ENCODE measurements around the gene NUDT4B. TPM values are rescaled to one million over a fixed set of nuclear protein-coding genes. Genes with fewer than 3 reads are reported as not detected.
"Not testable (repeated sequence)": the region's sequence is repeated elsewhere in the genome, so short reads cannot be mapped to it uniquely, and the experiment has no call there.

Gene NUDT4B
- polyA plus RNA-seq, 1 donor (not counting 4 experiments of a cell fraction or from before 2014, with no cell fraction given), result 8.7 TPM

DNA sequence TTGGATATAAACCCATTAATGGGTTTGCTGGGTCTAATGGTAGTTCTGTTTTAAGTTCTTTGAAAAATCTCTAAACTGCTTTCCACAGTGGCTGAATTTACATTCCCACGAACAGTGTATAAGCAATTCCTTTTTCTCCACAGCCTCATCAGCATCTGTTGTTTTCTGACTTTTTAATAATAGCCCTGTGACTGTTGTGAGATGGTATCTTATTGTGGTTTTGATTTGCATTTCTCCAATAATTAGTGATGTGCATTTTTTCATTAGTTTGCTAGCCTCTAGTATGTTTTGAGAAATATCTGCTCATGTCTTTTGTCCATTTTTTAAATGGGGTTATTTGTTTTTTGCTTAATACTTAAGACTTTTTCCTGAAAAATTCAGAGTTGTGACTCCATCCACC, 31.8 kb downstream of the NUDT4B start:
- dilution Hi-C loops (cut with MboI; ENCODE audit: extremely low pct_ligation_motif_present, low sequenced_read_pairs); H3K27me3 ChIP-seq (ENCODE audit: control insufficient read depth, extremely low read depth, insufficient read depth, low read length); DNase-seq (ENCODE audit: low read depth, low spot score); H3K9me3 ChIP-seq (ENCODE audit: control insufficient read depth, low read depth, low read length); H3K4me1 ChIP-seq (ENCODE audit: control insufficient read depth, extremely low read depth, insufficient read depth, low read length); H3K9me1 ChIP-seq (ENCODE audit: control insufficient read depth, extremely low read depth, insufficient read depth, low read length); H3K27ac ChIP-seq (ENCODE audit: control insufficient read depth, insufficient read depth, low read length); H3K4me2 ChIP-seq (ENCODE audit: control insufficient read depth, extremely low read depth, insufficient read depth, low read depth, low read length); FAIRE-seq; H2AFZ ChIP-seq (ENCODE audit: control insufficient read depth, low read length); H3K4me3 ChIP-seq (ENCODE audit: control insufficient read depth in 2 of 3, extremely low read depth in 1 of 3, insufficient read depth in 2 of 3, low read depth in 1 of 3, low read length in 3 of 3); H4K20me1 ChIP-seq (ENCODE audit: control insufficient read depth, extremely low read depth, insufficient read depth, low read length); H3K36me3 ChIP-seq (ENCODE audit: control insufficient read depth in 2 of 2, extremely low read depth in 1 of 2, insufficient read depth in 2 of 2, low read length in 2 of 2); H3K9ac ChIP-seq (ENCODE audit: control insufficient read depth, extremely low read depth, insufficient read depth, low read length); H3K79me2 ChIP-seq (ENCODE audit: control insufficient read depth, insufficient read depth, low read length): not testable (repeated sequence)

DNA sequence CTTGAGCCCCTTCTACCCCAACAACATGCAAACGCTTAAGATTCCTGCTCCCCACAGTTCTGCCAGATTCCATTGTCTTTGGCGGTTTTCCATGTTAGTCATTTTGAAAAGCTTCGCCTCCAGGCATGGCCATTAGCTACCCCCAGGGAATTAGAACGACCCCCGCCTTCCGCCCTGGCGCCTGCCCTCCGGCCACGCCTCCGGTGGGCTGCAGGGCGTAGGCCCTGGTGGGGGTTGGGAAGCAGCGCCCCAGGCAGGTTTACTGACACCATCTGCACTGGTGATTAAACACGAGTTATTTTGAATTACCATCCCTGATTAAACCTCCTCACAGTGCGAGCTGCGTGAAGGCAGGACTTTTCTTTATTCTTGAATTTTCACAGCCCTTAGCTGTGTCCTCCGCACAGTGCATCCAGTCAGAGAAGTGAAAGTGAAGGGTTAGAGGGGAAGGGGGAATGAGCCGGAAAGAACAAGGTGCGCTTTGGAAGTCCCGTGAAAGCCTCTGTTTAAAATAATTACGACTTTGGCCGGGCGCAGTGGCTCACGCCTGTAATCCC, 43.0 kb downstream of the NUDT4B start:
- H3K9me3 ChIP-seq (ENCODE audit: control insufficient read depth, low read depth, low read length); DNase-seq (ENCODE audit: low read depth, low spot score); H3K9me1 ChIP-seq (ENCODE audit: control insufficient read depth, extremely low read depth, insufficient read depth, low read length); H4K20me1 ChIP-seq (ENCODE audit: control insufficient read depth, extremely low read depth, insufficient read depth, low read length); H3K4me2 ChIP-seq (ENCODE audit: control insufficient read depth, extremely low read depth, insufficient read depth, low read depth, low read length); H3K27ac ChIP-seq (ENCODE audit: control insufficient read depth, insufficient read depth, low read length); H2AFZ ChIP-seq (ENCODE audit: control insufficient read depth, low read length); H3K27me3 ChIP-seq (ENCODE audit: control insufficient read depth, extremely low read depth, insufficient read depth, low read length); H3K4me1 ChIP-seq (ENCODE audit: control insufficient read depth, extremely low read depth, insufficient read depth, low read length); H3K36me3 ChIP-seq (ENCODE audit: control insufficient read depth in 2 of 2, extremely low read depth in 1 of 2, insufficient read depth in 2 of 2, low read length in 2 of 2); H3K9ac ChIP-seq (ENCODE audit: control insufficient read depth, extremely low read depth, insufficient read depth, low read length); H3K79me2 ChIP-seq (ENCODE audit: control insufficient read depth, insufficient read depth, low read length); dilution Hi-C loops (cut with MboI; ENCODE audit: extremely low pct_ligation_motif_present, low sequenced_read_pairs); H3K4me3 ChIP-seq (ENCODE audit: control insufficient read depth in 2 of 3, extremely low read depth in 1 of 3, insufficient read depth in 2 of 3, low read depth in 1 of 3, low read length in 3 of 3): not testable (repeated sequence)
- peak; percentile 29 for FAIRE-seq

DNA sequence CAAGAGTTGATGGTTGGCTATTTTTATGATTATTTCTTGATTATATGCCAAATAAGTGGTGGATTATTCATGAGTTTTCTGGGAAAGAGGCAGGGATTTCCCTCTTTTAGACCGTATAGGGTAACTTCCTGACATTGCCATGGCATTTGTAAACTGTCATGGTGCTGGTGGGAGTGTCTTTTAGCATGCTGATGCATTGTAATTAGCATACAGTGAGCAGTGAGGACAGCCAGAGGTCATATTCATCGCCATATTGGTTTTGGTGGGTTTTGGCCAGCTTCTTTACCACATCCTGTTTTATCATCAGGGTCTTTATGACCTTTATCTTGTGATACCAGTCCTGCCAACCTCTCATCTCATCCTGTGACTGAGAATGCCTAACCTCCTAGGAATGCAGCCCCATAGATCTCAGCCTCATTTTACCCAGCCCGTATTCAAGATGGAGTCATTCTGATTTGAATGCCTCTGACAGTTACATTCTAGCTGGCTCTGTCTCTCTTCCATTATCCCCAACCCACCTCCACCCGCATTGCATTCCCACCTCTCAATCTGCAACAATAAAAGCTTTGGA, 45.3 kb downstream of the NUDT4B start:
- H4K20me1 ChIP-seq (ENCODE audit: control insufficient read depth, extremely low read depth, insufficient read depth, low read length); H3K4me1 ChIP-seq (ENCODE audit: control insufficient read depth, extremely low read depth, insufficient read depth, low read length); H3K36me3 ChIP-seq (ENCODE audit: control insufficient read depth in 2 of 2, extremely low read depth in 1 of 2, insufficient read depth in 2 of 2, low read length in 2 of 2); H3K27ac ChIP-seq (ENCODE audit: control insufficient read depth, insufficient read depth, low read length); H3K4me3 ChIP-seq (ENCODE audit: control insufficient read depth in 2 of 3, extremely low read depth in 1 of 3, insufficient read depth in 2 of 3, low read depth in 1 of 3, low read length in 3 of 3); H3K79me2 ChIP-seq (ENCODE audit: control insufficient read depth, insufficient read depth, low read length); H2AFZ ChIP-seq (ENCODE audit: control insufficient read depth, low read length); dilution Hi-C loops (cut with MboI; ENCODE audit: extremely low pct_ligation_motif_present, low sequenced_read_pairs); H3K9me3 ChIP-seq (ENCODE audit: control insufficient read depth, low read depth, low read length); DNase-seq (ENCODE audit: low read depth, low spot score); H3K9me1 ChIP-seq (ENCODE audit: control insufficient read depth, extremely low read depth, insufficient read depth, low read length); H3K4me2 ChIP-seq (ENCODE audit: control insufficient read depth, extremely low read depth, insufficient read depth, low read depth, low read length); FAIRE-seq; H3K27me3 ChIP-seq (ENCODE audit: control insufficient read depth, extremely low read depth, insufficient read depth, low read length); H3K9ac ChIP-seq (ENCODE audit: control insufficient read depth, extremely low read depth, insufficient read depth, low read length): not testable (repeated sequence)

Small RNA genes within 50 kb of the gene (small RNA-seq; reads per million reads assigned to genes)
- 0 reads per million in 3 experiments for gene RNU6-1171P (ENCODE audit: insufficient read length in 3 of 3, low read depth in 3 of 3, low replicate concordance in 1 of 3)

Other genes starting within 250 kb of the NUDT4B start
- 20.6 to 33.5 TPM (median 22.8 TPM) in 3 replicates for gene NBPF14, start 152.8 kb upstream of the NUDT4B start, polyA plus RNA-seq
- gene PDE4DIP, start 95.7 kb downstream of the NUDT4B start, polyA plus RNA-seq, result 31.3 to 35.1 TPM (median 31.5 TPM) in 3 replicates